SU-DHL-6 (cell line): ENCODE data around the gene ADORA3.

Source experiments
- EZH2phosphoT487 ChIP-seq: fragments of 200-600 bp; sonication (generic), shearing (Covaris generic); conservative IDR thresholded peaks from 2 replicates; pipeline ENCODE4 v1.6.1; 2018; ENCODE audit warnings: mild to moderate bottlenecking, antibody characterized with exemption, low read length, moderate library complexity, mixed read lengths
- TF ChIP-seq, protein P1 (sequence below): fragments of 200-600 bp; sonication (generic); IDR thresholded peaks from one replicate; pipeline ENCODE4 v1.5.1; 2017; ENCODE audit warnings: antibody characterized with exemption, mild to moderate bottlenecking, low read length, moderate library complexity; ENCODE audit not compliant: insufficient read depth, poor library complexity, severe bottlenecking

DNA sequence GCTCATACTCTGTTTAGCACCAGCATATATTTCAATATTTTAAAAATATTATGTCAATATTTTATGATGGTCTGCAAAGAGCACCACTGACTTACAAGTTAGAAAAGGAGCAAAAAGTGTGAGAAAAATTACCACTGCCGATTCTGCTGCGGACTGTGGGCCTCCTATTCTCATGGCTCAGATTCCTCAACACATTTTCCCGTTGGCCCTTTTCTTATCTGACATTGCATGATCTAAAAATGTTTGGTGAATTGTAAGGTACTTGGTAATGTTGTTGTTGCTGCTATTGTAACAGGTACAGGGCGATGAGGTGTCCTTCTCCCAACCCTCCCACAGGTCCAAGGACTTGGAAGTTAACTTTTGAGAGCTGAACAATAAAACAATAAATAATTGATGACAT lies 28.9 kb downstream of the ADORA3 start:
- TF ChIP-seq, protein P1, sequence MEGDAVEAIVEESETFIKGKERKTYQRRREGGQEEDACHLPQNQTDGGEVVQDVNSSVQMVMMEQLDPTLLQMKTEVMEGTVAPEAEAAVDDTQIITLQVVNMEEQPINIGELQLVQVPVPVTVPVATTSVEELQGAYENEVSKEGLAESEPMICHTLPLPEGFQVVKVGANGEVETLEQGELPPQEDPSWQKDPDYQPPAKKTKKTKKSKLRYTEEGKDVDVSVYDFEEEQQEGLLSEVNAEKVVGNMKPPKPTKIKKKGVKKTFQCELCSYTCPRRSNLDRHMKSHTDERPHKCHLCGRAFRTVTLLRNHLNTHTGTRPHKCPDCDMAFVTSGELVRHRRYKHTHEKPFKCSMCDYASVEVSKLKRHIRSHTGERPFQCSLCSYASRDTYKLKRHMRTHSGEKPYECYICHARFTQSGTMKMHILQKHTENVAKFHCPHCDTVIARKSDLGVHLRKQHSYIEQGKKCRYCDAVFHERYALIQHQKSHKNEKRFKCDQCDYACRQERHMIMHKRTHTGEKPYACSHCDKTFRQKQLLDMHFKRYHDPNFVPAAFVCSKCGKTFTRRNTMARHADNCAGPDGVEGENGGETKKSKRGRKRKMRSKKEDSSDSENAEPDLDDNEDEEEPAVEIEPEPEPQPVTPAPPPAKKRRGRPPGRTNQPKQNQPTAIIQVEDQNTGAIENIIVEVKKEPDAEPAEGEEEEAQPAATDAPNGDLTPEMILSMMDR = no peak
- TF ChIP-seq EZH2phosphoT487 = no peak
